Spleen (tissue), 11 donors: ENCODE data around the gene MED26. TPM values are rescaled to one million over a fixed set of nuclear protein-coding genes. Genes with fewer than 3 reads are reported as not detected.
A peak's percentile ranks its signal among the peaks of the same experiment; 100 is the strongest.

Experiments
- DNase-seq: peaks from one replicate; pipeline ENCODE4 v3.0.0-alpha.2; 2020
- H3K27ac ChIP-seq, 8 donors: fragments of 200-600 bp; sonication (generic) in 7 of 8; 1 replicate in 4 of 8; 2 replicates in 4 of 8; pipeline versions ENCODE4 v1.5.0 to v1.8.0; 2016 to 2021; ENCODE audit warnings: inconsistent platforms in 4 of 8, mild to moderate bottlenecking in 4 of 8, moderate library complexity in 1 of 8
- H3K27me3 ChIP-seq, 7 donors: fragments of 200-600 bp; sonication (generic) in 6 of 7; replicated peaks in 1 of 7; 1 replicate in 4 of 7; 2 replicates in 3 of 7; pipeline versions ENCODE4 v1.5.0 to v1.8.0; 2016 to 2021; ENCODE audit warnings: inconsistent platforms in 3 of 7, mild to moderate bottlenecking in 1 of 7
- H3K36me3 ChIP-seq, 6 donors: fragments of 200-600 bp; sonication (generic) in 5 of 6; 1 replicate in 4 of 6; 2 replicates in 2 of 6; pipeline versions ENCODE4 v1.5.0 to v1.8.0; 2016 to 2021; ENCODE audit warnings: inconsistent platforms in 2 of 6
- H3K4me1 ChIP-seq, 6 donors: fragments of 200-600 bp; sonication (generic) in 5 of 6; 1 replicate in 3 of 6; 2 replicates in 3 of 6; pipeline versions ENCODE4 v1.5.0 to v1.8.0; 2016 to 2021; ENCODE audit warnings: inconsistent platforms in 3 of 6
- H3K4me3 ChIP-seq, 8 donors: fragments of 200-600 bp; sonication (generic) in 7 of 8; 1 replicate in 4 of 8; 2 replicates in 4 of 8; pipeline versions ENCODE4 v1.5.0 to v1.8.0; 2016 to 2021; ENCODE audit warnings: inconsistent platforms in 4 of 8, mild to moderate bottlenecking in 4 of 8, moderate library complexity in 2 of 8
- H3K9me3 ChIP-seq, 8 donors: fragments of 200-600 bp; sonication (generic) in 7 of 8; 1 replicate in 4 of 8; 2 replicates in 4 of 8; pipeline versions ENCODE4 v1.5.0 to v1.8.0; 2016 to 2021; ENCODE audit warnings: inconsistent platforms in 4 of 8
- CTCF ChIP-seq, 11 experiments: fragments of 200-600 bp in 7 of 11; fragments of 450-650 bp in 4 of 11; sonication (generic) in 4 of 11; IDR thresholded peaks in 8 of 11; conservative IDR thresholded peaks in 3 of 11; 1 replicate in 7 of 11; 2 replicates in 4 of 11; pipeline versions ENCODE4 v1.4.0 to v1.8.0; 2016 to 2021; ENCODE audit warnings: antibody characterized with exemption in 11 of 11, inconsistent platforms in 4 of 11, mild to moderate bottlenecking in 1 of 11
- POLR2A ChIP-seq, 3 donors: fragments of 450-650 bp; IDR thresholded peaks; one replicate each; pipeline ENCODE4 v1.5.1; 2017; ENCODE audit warnings: antibody characterized with exemption in 3 of 3, mild to moderate bottlenecking in 1 of 3
- POLR2AphosphoS5 ChIP-seq, 3 donors: sonication (generic); formaldehyde crosslinking; IDR thresholded peaks; one replicate each; pipeline ENCODE4 v1.5.1; 2017; ENCODE audit warnings: antibody characterized with exemption in 3 of 3
- WGBS, 5 donors: extraction: QIAGEN DNeasy Blood & Tissue Kit in 3 of 5; methylation state at CpG; one replicate each; pipeline versions ENCODE4 v1.1.5 to v1.1.7; 2013 to 2018; 5-methylcytosine and 5-hydroxymethylcytosine counted together
- intact Hi-C: fragments of 100-400 bp; cut with DNase I; formaldehyde crosslinking; loops from one replicate; pipeline ENCODE4 v1.15.0; 2023; ENCODE audit warnings: low total_unique reads
- polyA plus RNA-seq, 3 donors: library from polyadenylated mRNA; stranded (reverse); fragments of 200-250 nt; gene quantifications; one replicate each; pipeline ENCODE4 v1.2.1, GENCODE V29; 2013
- total RNA-seq, 7 donors: library from RNA; depleted of rRNA in 3 of 7; stranded (reverse); fragments of >200 nt in 3 of 7; fragmentation: NEBNext Ultra II Directional in 4 of 7; extraction: Animal tissue kit (Norgen Biotek cat#: 25700) in 4 of 7; gene quantifications; one replicate each; pipeline versions ENCODE4 v1.1.0 to v1.2.1, GENCODE V29; 2016 to 2021
- donor health status: healthy with polysubstance abuse.
- donor health status: DM: no; HTN: no; CAD: no; lungs with moderate emphysema.
- donor health status: DM: no; HTN: no; CAD: no.
- donor health status: Bipolar disorder and iron deficiency.
- donor health status: healthy.
- donor health status: DM: no; HTN: no; CAD: no.
- donor health status: DM: yes; HTN: yes; CAD: no.

MED26 gene
- total and polyA plus RNA-seq, 10 donors: 6.5 to 20.4 (median 15.7) TPM

GRCh38 chr19:16605553-16605994 lies 22.4 kb downstream of the MED26 start:
- no peak for TF ChIP-seq POLR2A (IDR thresholded peaks at IDR 0.05)
- peak in 1 of 11 experiments; percentile 8 for TF ChIP-seq CTCF (IDR thresholded peaks at IDR 0.05 in 8 of 11, conservative IDR thresholded peaks at IDR 0.05 in 3 of 11)
- TF ChIP-seq POLR2AphosphoS5 (IDR thresholded peaks at IDR 0.05): no peak
- DNase-seq: no peak
- peak overlapping the region in 3 of 8 donors; percentile 7 to 58 (median 49) for H3K27ac ChIP-seq
- no peaks in the 10 kb centered on the region for H3K9me3 ChIP-seq
- intact Hi-C loops: no loop called here
- no peaks in the 10 kb centered on the region for H3K27me3 ChIP-seq
- H3K4me1 ChIP-seq: peaks cover 15 to 85% (median 57%) of the 10 kb centered on the region in 6 donors
- H3K36me3 ChIP-seq: peaks cover 0 to 24% (median 0%) of the 10 kb centered on the region in 6 donors
- H3K4me3 ChIP-seq: no peak overlapping the region
- 43 to 74% (median 66%) methylated on average over 8 of the region's 8 CpGs for WGBS, 5 donors

GRCh38 chr19:16605115-16605514 lies 22.9 kb downstream of the MED26 start:
- 72 to 93% (median 75%) methylated on average over 3 of the region's 3 CpGs for WGBS, 5 donors
- peak overlapping the region in 3 of 8 donors; percentile 7 to 58 (median 49) for H3K27ac ChIP-seq
- TF ChIP-seq POLR2A (IDR thresholded peaks at IDR 0.05) (no peak), CTCF (IDR thresholded peaks at IDR 0.05 in 8 of 11, conservative IDR thresholded peaks at IDR 0.05 in 3 of 11) (no peak), POLR2AphosphoS5 (IDR thresholded peaks at IDR 0.05) (no peak)
- DNase-seq: no peak
- peaks cover 0 to 24% (median 0%) of the 10 kb centered on the region in 6 donors for H3K36me3 ChIP-seq
- intact Hi-C loops: no loop called here
- no peaks in the 10 kb centered on the region for H3K27me3 ChIP-seq
- H3K4me1 ChIP-seq: peaks cover 15 to 85% (median 54%) of the 10 kb centered on the region in 6 donors
- H3K9me3 ChIP-seq: no peaks in the 10 kb centered on the region
- no peak overlapping the region for H3K4me3 ChIP-seq

GRCh38 chr19:16604615-16605014 lies 23.4 kb downstream of the MED26 start:
- peaks cover 12 to 85% (median 54%) of the 10 kb centered on the region in 6 donors for H3K4me1 ChIP-seq
- H3K27ac ChIP-seq: peak overlapping the region in 1 of 8 donors; percentile 58
- no peak for DNase-seq
- intact Hi-C loops: no loop called here
- H3K27me3 ChIP-seq: no peaks in the 10 kb centered on the region
- no peak overlapping the region for H3K4me3 ChIP-seq
- 70 to 94% (median 86%) methylated on average over 3 to 6 of the region's 6 CpGs for WGBS, 5 donors
- TF ChIP-seq POLR2A (IDR thresholded peaks at IDR 0.05): no peak
- TF ChIP-seq CTCF (IDR thresholded peaks at IDR 0.05 in 8 of 11, conservative IDR thresholded peaks at IDR 0.05 in 3 of 11): no peak
- TF ChIP-seq POLR2AphosphoS5 (IDR thresholded peaks at IDR 0.05): no peak
- peaks cover 0 to 24% (median 0%) of the 10 kb centered on the region in 6 donors for H3K36me3 ChIP-seq
- no peaks in the 10 kb centered on the region for H3K9me3 ChIP-seq

- no peak overlapping the region for H3K27ac ChIP-seq
- intact Hi-C loops: no loop called here
- H3K27me3 ChIP-seq: no peaks in the 10 kb centered on the region
- DNase-seq: no peak
- 75 to 92% (median 90%) methylated on average over 3 of the region's 3 CpGs for WGBS, 5 donors
- no peak for TF ChIP-seq CTCF (IDR thresholded peaks at IDR 0.05 in 8 of 11, conservative IDR thresholded peaks at IDR 0.05 in 3 of 11)
- peaks cover 0 to 24% (median 0%) of the 10 kb centered on the region in 6 donors for H3K36me3 ChIP-seq
- H3K9me3 ChIP-seq: no peaks in the 10 kb centered on the region
- H3K4me3 ChIP-seq: no peak overlapping the region
- H3K4me1 ChIP-seq: peaks cover 5 to 83% (median 49%) of the 10 kb centered on the region in 6 donors
These were observed 24.9 kb downstream of the MED26 start for GRCh38 chr19:16603090-16603489.
